MM.1S (cell line): Measurements from ENCODE around the gene JPH4.

ENCODE experiments used
- CTCF ChIP-seq: fragments of 300-600 bp; sonication (generic); IDR thresholded peaks from 2 replicates; pipeline ENCODE4 v1.5.1; 2016; ENCODE audit warnings: antibody characterized with exemption, low read length, mixed read lengths
- EZH2 ChIP-seq: fragments of 300-600 bp; sonication (generic); optimal IDR thresholded peaks from 2 replicates; pipeline ENCODE3; 2017; ENCODE audit warnings: low read depth, mild to moderate bottlenecking, antibody characterized with exemption, low read length, mixed read lengths

DNA sequence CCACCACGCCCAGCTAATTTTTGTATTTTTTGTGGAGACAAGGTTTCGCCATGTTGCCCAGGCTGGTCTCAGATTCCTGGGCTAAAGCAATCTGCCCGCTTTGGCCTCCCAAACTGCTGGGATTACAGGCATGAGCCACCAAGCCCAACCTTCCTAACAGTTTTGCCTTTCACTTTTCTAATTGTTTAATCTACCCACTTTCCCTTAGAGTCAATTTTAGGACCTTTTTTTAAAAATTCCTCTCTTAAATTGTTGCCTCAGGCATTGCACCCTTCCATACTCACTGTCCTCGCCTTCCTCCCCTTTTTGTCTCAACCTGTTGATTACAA, 38.5 kb downstream of the JPH4 start:
- no peak for TF ChIP-seq EZH2
- TF ChIP-seq CTCF = no peak
